Stromal cell of bone marrow (primary cell): ENCODE measurements around the gene GNMT.

Experiments used
- DNase-seq: peaks from one replicate; pipeline ENCODE4 v3.0.0-alpha.2; 2012; ENCODE audit warnings: low read depth

GNMT gene

DNA sequence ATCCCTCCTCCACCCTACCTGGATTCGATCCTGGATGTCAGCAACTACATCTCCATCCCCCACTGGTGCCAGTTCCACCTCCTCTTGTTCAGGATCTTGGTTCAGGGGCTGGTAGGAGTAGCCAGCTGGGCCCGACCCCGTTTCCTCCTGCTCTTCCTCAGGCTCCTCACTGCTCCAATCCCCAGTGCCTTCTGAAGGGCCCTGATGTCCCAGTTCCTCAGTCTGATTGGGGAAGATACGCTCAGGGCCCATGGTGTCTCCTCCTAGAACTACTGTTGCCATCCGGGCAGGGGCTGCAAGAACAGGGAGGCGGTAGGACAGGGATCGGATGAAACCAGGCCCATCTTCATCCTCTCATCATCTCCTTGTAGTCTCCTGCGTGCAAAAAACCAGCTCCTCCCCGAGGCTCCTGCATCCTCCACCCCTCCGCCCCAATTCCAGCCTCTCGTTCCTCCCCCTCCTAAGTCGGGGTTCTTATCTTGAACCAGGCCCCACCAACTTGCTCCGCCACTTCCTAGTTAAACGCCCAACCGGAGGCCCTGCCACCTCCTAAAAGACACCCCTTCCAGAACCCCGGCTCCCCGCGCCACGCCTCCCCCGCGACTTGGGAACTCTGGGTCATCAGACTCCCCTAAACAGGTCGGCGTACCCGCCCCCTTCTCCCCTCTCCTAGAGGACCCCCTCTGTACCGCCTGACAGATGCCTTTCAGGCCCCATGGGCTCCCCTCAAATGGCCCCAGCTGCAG lies 52.7 kb downstream of the GNMT start:
- no peak for DNase-seq
